ENCODE measurements around the gene PRKD2.
"Not testable (repeated sequence)": the region's sequence is repeated elsewhere in the genome, so short reads cannot be mapped to it uniquely, and the experiment has no call there.

The PRKD2 gene

DNA sequence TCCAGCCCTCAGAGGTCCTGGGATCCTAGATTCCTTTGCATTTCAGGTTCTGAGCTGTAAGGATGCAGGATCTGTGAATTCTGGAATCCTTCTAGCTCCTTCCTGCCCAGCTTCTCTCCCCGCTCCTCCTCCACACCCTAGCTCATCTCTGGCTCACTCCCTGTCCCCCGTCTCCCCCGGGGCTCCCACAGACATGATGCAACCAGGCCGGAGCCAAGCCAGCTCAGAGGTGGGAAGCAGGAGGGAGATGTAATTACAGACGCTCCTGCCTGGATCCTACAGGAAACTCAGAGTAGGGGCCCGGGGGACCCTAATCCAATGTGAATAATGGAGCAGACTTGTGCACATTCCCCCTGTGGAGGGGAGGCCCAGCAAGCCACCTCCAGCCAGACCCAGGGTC, 85.4 kb downstream of the PRKD2 start:
- no peak for DNase-seq (ENCODE audit: low spot score)

DNA sequence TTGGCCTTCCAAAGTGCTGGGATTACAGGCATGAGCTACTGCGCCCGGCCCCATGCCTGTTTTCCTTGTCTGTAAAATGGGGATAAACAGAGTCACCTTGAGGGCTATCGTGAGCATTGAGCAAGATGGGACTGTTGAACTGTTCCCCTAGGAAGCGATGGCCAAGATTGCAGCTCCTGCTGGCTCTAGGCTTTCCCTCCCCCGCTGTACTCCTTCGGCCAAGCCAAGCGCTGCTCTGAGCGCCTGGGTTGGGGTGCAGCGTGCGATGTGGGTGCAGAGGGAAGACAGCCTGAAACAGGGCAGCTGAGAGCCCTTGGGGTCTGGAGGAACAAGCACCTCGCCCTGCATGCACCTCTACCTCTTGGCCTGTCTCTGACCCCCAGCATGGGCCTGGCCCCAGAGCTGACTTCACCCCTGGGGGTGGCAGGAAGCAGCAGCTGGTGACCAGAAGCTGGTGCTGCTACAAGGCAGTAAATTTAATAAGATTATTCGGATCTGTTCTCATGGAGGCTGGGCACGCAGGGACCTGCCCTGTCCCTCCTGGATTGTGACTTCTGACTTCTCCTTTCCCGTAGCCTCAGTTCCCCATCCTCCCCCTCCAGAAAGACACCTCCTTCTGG, 86.2 kb downstream of the PRKD2 start:
- no peak for DNase-seq (ENCODE audit: low spot score)

DNA sequence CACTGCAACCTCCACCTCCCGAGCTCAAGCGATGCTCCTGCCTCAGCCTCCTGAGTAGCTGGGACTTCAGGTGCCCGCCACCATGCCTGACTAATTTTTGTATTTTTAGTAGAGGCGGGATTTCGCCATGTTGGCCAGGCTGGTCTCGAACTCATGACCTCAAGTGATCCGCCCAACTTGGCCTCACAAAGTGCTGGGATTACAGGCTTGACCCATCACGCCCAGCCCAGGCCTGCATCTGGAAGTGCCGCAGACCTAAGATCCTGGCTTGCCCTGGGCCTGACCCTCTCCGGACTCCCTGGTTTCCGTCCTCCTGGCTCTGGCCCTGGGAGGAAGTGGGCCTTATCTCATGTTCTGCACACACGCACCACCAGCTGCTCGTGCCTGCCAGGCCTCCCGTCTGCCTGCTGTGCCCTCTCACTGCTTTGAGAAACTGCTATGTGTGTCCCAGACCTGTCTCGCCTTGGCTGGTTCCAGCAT, 87.3 kb downstream of the PRKD2 start:
- DNase-seq (ENCODE audit: low spot score) = peak; percentile 65

DNA sequence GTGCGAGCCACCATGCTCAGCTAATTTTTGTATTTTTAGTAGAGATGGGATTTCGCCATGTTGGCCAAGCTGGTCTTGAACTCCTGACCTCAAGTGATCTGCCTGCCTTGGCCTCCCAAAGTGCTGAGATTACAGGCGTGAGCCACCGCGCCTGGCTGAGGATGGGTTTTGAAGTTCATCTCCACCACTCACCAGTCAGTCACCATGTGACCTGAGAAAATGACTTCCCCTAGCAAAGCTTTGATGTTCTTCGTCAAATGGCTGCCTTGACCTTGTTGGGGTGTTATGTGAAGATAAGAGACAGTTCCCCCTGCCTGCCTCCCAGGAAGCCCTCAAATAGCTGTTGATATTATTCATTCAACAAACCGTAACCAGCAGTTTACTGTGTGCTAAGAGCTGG, 87.9 kb downstream of the PRKD2 start:
- DNase-seq (ENCODE audit: low spot score) = not testable (repeated sequence)

DNA sequence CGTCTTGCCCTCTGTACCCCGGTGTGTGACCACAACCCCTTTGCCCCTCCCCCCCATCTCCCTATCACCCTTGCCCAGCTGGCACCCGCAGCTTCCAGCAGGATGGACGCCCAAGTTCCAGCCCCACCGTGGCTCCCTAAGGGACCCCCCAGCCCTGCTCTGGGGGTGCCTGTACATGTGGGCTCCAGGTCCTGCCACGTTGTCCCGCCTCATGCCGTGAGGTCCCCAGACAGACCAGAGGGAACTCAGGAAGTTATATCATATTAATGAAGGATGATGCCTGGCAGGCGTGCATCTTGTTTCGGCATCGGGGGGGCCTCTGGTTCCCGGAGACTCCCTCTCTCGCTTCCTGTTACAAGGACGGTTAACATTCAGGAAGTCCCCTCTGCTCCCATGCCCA, 90.5 kb downstream of the PRKD2 start:
- no peak for DNase-seq (ENCODE audit: low spot score)

DNA sequence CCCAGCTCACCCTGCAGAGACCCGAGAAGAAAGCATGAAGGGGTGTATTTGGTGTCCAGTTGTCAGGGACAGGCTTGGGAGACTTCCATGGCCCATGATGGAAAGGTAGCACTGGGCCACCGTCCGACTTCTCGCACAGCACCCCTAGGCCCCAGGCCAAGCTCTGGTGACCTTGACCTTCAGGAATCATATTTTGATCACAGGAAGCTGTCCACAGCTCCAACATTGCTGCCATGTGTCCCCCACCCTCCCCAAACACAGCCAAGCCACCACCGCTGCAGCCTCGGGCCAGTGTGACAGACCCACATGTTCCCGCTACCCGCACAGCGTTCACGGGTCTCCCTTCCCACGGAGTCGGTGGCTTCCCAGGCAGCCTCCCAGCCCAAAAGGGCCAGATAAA, 91.2 kb downstream of the PRKD2 start:
- no peak for DNase-seq (ENCODE audit: low spot score)

DNA sequence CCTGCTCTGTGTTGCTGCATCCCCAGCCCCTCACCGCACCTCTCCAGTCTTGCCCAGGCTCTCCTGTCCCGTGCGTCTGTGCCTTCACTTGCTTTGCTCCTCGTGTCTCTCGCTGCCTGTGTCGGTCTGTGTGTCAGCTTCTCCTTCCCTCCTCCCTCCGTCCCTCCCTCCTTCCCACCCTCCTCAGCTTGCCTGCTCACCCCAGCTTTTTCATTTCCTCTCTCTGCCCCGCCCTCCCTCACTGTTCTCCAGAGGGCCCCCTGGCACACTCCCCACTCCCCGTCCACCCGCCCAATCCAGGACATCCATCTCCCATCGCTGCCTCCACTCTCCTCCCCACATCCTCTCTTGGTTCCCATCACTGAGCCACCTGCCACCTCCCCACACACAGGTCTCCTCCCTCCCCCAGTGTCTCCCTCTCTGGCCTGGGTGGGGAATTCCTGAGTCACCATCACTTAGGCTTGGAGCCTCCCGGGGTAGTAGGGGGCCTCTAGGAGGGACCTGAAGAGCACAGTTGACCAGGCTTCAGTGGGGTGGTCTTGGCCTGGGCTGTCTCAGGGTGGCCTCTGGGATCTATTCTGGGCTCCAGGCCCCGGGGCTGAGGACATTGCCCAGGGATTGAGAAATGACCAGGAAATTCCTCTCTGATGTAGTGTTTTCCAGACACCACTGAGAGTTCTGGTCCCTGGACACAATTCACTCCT, 91.8 kb downstream of the PRKD2 start, which contains the start of gene PTGIR:
PTGIR (minus strand) TSS at position 132 of the 704 bp plus-strand sequence. CDS start 864 bp downstream, outside the sequence.
- DNase-seq (ENCODE audit: low spot score) = no peak

Measured in kidney capillary endothelial cell (primary cell).